Neuronal stem cell (in vitro differentiated cells): ENCODE data around the gene RUBCN.
"Not testable (repeated sequence)": the region's sequence is repeated elsewhere in the genome, so short reads cannot be mapped to it uniquely, and the experiment has no call there.

ENCODE experiments used
- DNase-seq: peaks from one replicate; pipeline ENCODE4 v3.0.0-alpha.2; 2013; ENCODE audit warnings: low spot score
- H2AFZ ChIP-seq: one replicate; pipeline ENCODE4 v1.6.1; 2013; ENCODE audit warnings: mild to moderate bottlenecking, low read length, inconsistent platforms
- H2AK5ac ChIP-seq: 2 replicates; pipeline ENCODE4 v1.6.1; 2013; ENCODE audit warnings: low read depth, mild to moderate bottlenecking, inconsistent platforms, low read length, moderate library complexity, mixed read lengths
- H2BK120ac ChIP-seq: 2 replicates; pipeline ENCODE4 v1.6.1; 2013; ENCODE audit warnings: low read depth, mild to moderate bottlenecking, inconsistent platforms, low read length, moderate library complexity, mixed read lengths
- H2BK12ac ChIP-seq: one replicate; pipeline ENCODE4 v1.6.1; 2013; ENCODE audit warnings: low read length, inconsistent platforms
- H2BK15ac ChIP-seq: 2 replicates; pipeline ENCODE4 v1.6.1; 2013; ENCODE audit warnings: mild to moderate bottlenecking, low read length, inconsistent platforms, mixed read lengths
- H2BK5ac ChIP-seq: one replicate; pipeline ENCODE4 v1.6.1; 2013; ENCODE audit warnings: inconsistent platforms, mild to moderate bottlenecking, low read length, moderate library complexity
- H3K14ac ChIP-seq: one replicate; pipeline ENCODE4 v1.6.1; 2013; ENCODE audit warnings: low read length, inconsistent platforms
- H3K18ac ChIP-seq: 2 replicates; pipeline ENCODE4 v1.6.1; 2013; ENCODE audit warnings: low read length, inconsistent platforms
- H3K23ac ChIP-seq: 2 replicates; pipeline ENCODE4 v1.6.1; 2013; ENCODE audit warnings: low read depth, mild to moderate bottlenecking, mixed read lengths, low read length, inconsistent platforms; ENCODE audit not compliant: poor library complexity
- H3K27ac ChIP-seq: replicated peaks from 3 replicates; pipeline ENCODE4 v1.5.1; 2013; ENCODE audit warnings: low read length, inconsistent platforms
- H3K27me3 ChIP-seq, 3 experiments: 2 replicates each; pipeline ENCODE4 v1.6.1; 2013; ENCODE audit warnings: low read length in 3 of 3, mild to moderate bottlenecking in 2 of 3, inconsistent platforms in 1 of 3, low read depth in 1 of 3, mixed read lengths in 1 of 3, moderate library complexity in 1 of 3; ENCODE audit not compliant: control insufficient read depth in 3 of 3, insufficient read depth in 3 of 3
- H3K36me3 ChIP-seq, 2 donors: replicated peaks in 1 of 2; 2 replicates each; pipeline ENCODE4 v1.6.1; 2013; ENCODE audit warnings: low read length in 2 of 2; ENCODE audit not compliant: control insufficient read depth in 2 of 2, insufficient read depth in 2 of 2
- H3K4ac ChIP-seq: 2 replicates; pipeline ENCODE4 v1.6.1; 2013; ENCODE audit warnings: inconsistent platforms, mild to moderate bottlenecking, low read length, moderate library complexity
- H3K4me1 ChIP-seq, 2 donors: 1 replicate in 1 of 2; 2 replicates in 1 of 2; pipeline ENCODE4 v1.6.1; 2013; ENCODE audit warnings: low read length in 2 of 2, low read depth in 1 of 2; ENCODE audit not compliant: control insufficient read depth in 2 of 2, insufficient read depth in 1 of 2
- H3K4me2 ChIP-seq: one replicate; pipeline ENCODE4 v1.6.1; 2013; ENCODE audit warnings: mild to moderate bottlenecking, low read length, inconsistent platforms; ENCODE audit not compliant: insufficient read depth, poor library complexity, severe bottlenecking
- H3K4me3 ChIP-seq, 2 donors: 2 replicates each; pipeline ENCODE4 v1.5.1; 2013; ENCODE audit warnings: low read length in 2 of 2, mild to moderate bottlenecking in 2 of 2, inconsistent platforms in 1 of 2, moderate library complexity in 1 of 2
- H3K79me1 ChIP-seq: one replicate; pipeline ENCODE4 v1.6.1; 2013; ENCODE audit warnings: low read depth, mild to moderate bottlenecking, inconsistent platforms, low read length, moderate library complexity
- H3K9ac ChIP-seq: one replicate; pipeline ENCODE4 v1.6.1; 2013; ENCODE audit warnings: mild to moderate bottlenecking, low read depth, low read length, inconsistent platforms; ENCODE audit not compliant: poor library complexity
- H3K9me3 ChIP-seq, 2 donors: replicated peaks in 1 of 2; 2 replicates each; pipeline versions ENCODE3 to v1.6.1; 2013; ENCODE audit warnings: low read length in 2 of 2, mild to moderate bottlenecking in 2 of 2, inconsistent platforms in 1 of 2, low read depth in 1 of 2, mixed read lengths in 1 of 2, moderate library complexity in 1 of 2; ENCODE audit not compliant: control insufficient read depth in 2 of 2, insufficient read depth in 1 of 2
- H4K8ac ChIP-seq: one replicate; pipeline ENCODE4 v1.6.1; 2013; ENCODE audit warnings: low read depth, mild to moderate bottlenecking, inconsistent platforms, low read length, moderate library complexity
- H4K91ac ChIP-seq: one replicate; pipeline ENCODE4 v1.6.1; 2013; ENCODE audit warnings: low read length, low read depth, mild to moderate bottlenecking, inconsistent platforms; ENCODE audit not compliant: poor library complexity
- WGBS, 2 donors: extraction: QIAGEN DNeasy Blood & Tissue Kit; methylation state at CpG; one replicate each; pipeline ENCODE4 v1.1.7; 2013; ENCODE audit warnings: missing lambda C conversion rate in 2 of 2, mixed read lengths in 1 of 2; ENCODE audit not compliant: insufficient read length in 2 of 2, insufficient replicate concordance in 1 of 2; ENCODE audit errors: extremely low coverage in 2 of 2; 5-methylcytosine and 5-hydroxymethylcytosine counted together

Gene RUBCN

DNA sequence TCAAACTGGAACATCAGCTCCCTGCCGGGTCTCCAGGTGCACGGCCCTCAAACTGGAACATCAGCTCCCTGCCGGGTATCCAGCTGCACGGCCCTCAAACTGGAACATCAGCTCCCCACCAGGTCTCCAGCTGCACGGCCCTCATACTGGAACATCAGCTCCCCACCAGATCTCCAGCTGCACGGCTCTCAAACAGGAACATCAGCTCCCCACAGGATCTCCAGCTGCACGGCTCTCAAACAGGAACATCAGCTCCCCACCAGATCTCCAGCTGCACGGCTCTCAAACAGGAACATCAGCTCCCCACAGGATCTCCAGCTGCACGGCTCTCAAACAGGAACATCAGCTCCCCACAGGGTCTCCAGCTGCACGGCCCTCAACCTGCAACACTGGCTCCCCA, 99.1 kb downstream of the RUBCN start:
- H3K79me1 ChIP-seq, result not testable (repeated sequence)
- no CpG with 5 or more reads among the region's 10 CpGs for WGBS, 2 donors

DNA sequence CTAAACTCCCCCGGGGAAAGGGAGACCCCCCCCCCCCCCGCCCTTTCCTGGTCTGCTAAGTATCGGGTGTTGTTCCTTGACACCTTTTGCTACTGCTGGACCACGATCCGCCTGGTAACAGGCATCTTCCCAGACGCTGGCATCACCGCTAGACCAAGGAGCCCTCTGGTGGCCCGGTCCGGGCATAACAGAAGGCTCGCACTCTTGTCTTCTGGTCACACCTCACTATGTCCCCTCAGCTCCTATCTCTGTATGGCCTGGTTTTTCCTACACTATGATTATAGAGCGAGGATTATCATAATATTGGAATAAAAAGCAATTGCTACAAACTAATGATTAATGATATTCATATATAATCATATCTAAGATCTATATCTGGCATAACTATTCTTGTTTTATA, 104.7 kb downstream of the RUBCN start:
- not testable (repeated sequence) for H3K9ac ChIP-seq, H3K79me1 ChIP-seq, H3K9me3 ChIP-seq, DNase-seq, H3K36me3 ChIP-seq, H3K4me2 ChIP-seq, H3K4me1 ChIP-seq, H3K27ac ChIP-seq, H3K27me3 ChIP-seq, H3K4me3 ChIP-seq, H3K23ac ChIP-seq, H2AFZ ChIP-seq, H2BK120ac ChIP-seq, H3K4ac ChIP-seq, H2BK5ac ChIP-seq, H4K8ac ChIP-seq, H3K18ac ChIP-seq, H4K91ac ChIP-seq, H2BK12ac ChIP-seq, H2BK15ac ChIP-seq, H3K14ac ChIP-seq, H2AK5ac ChIP-seq
- WGBS, 2 donors, result no CpG with 5 or more reads among the region's 11 CpGs

More for the DNA sequence above, 99.1 kb downstream of the RUBCN start:
- H2AFZ ChIP-seq, H3K9ac ChIP-seq, H2BK5ac ChIP-seq, H3K18ac ChIP-seq, H3K4me1 ChIP-seq, H3K4ac ChIP-seq, H3K9me3 ChIP-seq, H3K4me2 ChIP-seq, H2AK5ac ChIP-seq, H3K14ac ChIP-seq, H2BK15ac ChIP-seq, H4K8ac ChIP-seq, H3K23ac ChIP-seq, H2BK120ac ChIP-seq, H2BK12ac ChIP-seq, H4K91ac ChIP-seq, H3K27ac ChIP-seq, H3K27me3 ChIP-seq, H3K4me3 ChIP-seq, DNase-seq, H3K36me3 ChIP-seq: not testable (repeated sequence)

DNA sequence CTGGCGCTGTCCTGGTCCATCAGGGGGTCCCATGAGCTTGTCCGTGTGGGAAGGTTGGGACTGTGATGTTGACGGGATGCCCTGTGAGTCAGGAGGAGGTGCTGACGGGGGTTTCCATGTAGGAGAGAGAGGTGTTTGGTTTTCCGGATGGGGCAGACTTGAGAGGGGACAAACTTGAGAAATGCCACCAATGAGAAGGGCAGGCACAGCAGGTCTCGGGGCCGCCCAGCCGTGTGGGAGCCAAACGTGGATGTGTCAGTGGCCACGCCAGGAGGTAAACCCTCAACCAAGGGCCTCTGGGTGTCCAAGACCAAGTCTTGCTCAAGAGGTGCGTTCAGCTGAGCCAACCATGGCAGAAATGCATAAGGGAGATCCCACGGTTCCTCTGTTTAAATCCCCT, 105.9 kb downstream of the RUBCN start:
- WGBS, 2 donors, result no CpG with 5 or more reads among the region's 12 CpGs
- H3K9ac ChIP-seq, H3K27me3 ChIP-seq, H3K4me1 ChIP-seq, H3K27ac ChIP-seq, H3K4ac ChIP-seq, DNase-seq, H3K4me2 ChIP-seq, H4K8ac ChIP-seq, H2BK5ac ChIP-seq, H3K4me3 ChIP-seq, H2AK5ac ChIP-seq, H3K36me3 ChIP-seq, H4K91ac ChIP-seq, H2BK15ac ChIP-seq, H2AFZ ChIP-seq, H3K18ac ChIP-seq, H3K79me1 ChIP-seq, H2BK12ac ChIP-seq, H3K23ac ChIP-seq, H3K9me3 ChIP-seq, H2BK120ac ChIP-seq: not testable (repeated sequence)
- H3K14ac ChIP-seq, result peak overlapping the region; percentile 21

DNA sequence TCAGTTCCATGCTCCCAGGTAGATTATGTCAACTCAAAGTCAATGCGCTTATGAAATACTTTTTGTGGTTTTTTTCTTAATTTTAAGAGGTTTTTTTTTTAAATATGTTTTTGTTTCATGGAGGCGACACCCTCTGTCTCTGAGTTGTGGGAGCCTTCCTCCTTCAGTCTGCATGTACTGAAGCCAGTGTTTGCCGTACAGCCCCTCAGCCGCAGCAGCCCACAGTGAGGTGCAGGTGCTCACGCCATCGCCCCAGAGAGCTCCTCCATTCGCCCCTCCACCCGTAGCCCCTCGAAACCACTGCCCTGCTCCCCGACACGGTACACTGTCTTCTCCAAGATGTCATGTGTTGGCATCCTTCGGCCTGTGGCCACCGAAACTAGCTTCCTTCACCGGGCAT, 107.4 kb downstream of the RUBCN start:
- H3K79me1 ChIP-seq, H3K9ac ChIP-seq, H3K36me3 ChIP-seq, H2AFZ ChIP-seq, H3K14ac ChIP-seq, H3K23ac ChIP-seq, H4K8ac ChIP-seq, H4K91ac ChIP-seq, H3K27ac ChIP-seq, H2BK5ac ChIP-seq, DNase-seq, H3K4me1 ChIP-seq, H2BK15ac ChIP-seq, H3K27me3 ChIP-seq, H3K4me2 ChIP-seq, H3K4ac ChIP-seq, H2BK120ac ChIP-seq, H3K4me3 ChIP-seq, H3K9me3 ChIP-seq, H2AK5ac ChIP-seq, H2BK12ac ChIP-seq, H3K18ac ChIP-seq: not testable (repeated sequence)
- no CpG with 5 or more reads among the region's 14 CpGs for WGBS, 2 donors
